Astrocyte (in vitro differentiated cells and primary cell): ENCODE measurements around the gene THAP3.

Experiments used
- CTCF ChIP-seq: IDR thresholded peaks from 2 replicates; pipeline ENCODE4 v1.5.1; 2011; ENCODE audit warnings: low read depth, mild to moderate bottlenecking, inconsistent platforms, low read length, moderate library complexity; ENCODE audit not compliant: insufficient read depth
- EZH2 ChIP-seq: IDR thresholded peaks from 2 replicates; pipeline ENCODE4 v1.6.1; 2012; ENCODE audit warnings: mild to moderate bottlenecking, low read length, inconsistent platforms; ENCODE audit not compliant: insufficient read depth

GRCh38 chr1:6666696-6667095 is 42.0 kb downstream of the THAP3 start:
- no peak for TF ChIP-seq CTCF
- TF ChIP-seq EZH2: no peak
